Measurements from ENCODE around the gene ICE1. TPM values are rescaled to one million over a fixed set of nuclear protein-coding genes. Genes with fewer than 3 reads are reported as not detected.
A peak's percentile ranks its signal among the peaks of the same experiment; 100 is the strongest.

ICE1 gene
- total and polyA plus RNA-seq, 2 experiments from 2014 or later, result 17.7 to 19.6 TPM

GRCh38 chr5:5422819-5423515, 490 bp downstream of the ICE1 start:
- no peak for DNase-seq (ENCODE audit: low read depth in 1 of 2, low spot score in 1 of 2)
- Histone ChIP-seq H3K9me3 (ENCODE audit: low read depth) (no peaks in the 10 kb centered on the region), H3K36me3 (no peaks in the 10 kb centered on the region), H3K4me3 (peak overlapping the region; percentile 80), H3K27me3 (no peaks in the 10 kb centered on the region), H3K4me1 (ENCODE audit: low read depth) (peaks cover 3% of the 10 kb centered on the region), H3K27ac (peak overlapping the region; percentile 98)
- TF ChIP-seq CTCF (IDR thresholded peaks at IDR 0.05; ENCODE audit: low read depth, low read length), result no peak

GRCh38 chr5:5423586-5423985, 1.1 kb downstream of the ICE1 start:
- no peak overlapping the region for H3K27ac ChIP-seq
- no peak for DNase-seq (ENCODE audit: low read depth in 1 of 2, low spot score in 1 of 2)
- no peaks in the 10 kb centered on the region for H3K36me3 ChIP-seq
- TF ChIP-seq CTCF (IDR thresholded peaks at IDR 0.05; ENCODE audit: low read depth, low read length), result no peak
- H3K4me1 ChIP-seq (ENCODE audit: low read depth), result peaks cover 3% of the 10 kb centered on the region
- no peaks in the 10 kb centered on the region for H3K9me3 ChIP-seq (ENCODE audit: low read depth)
- no peaks in the 10 kb centered on the region for H3K27me3 ChIP-seq
- peak overlapping the region; percentile 80 for H3K4me3 ChIP-seq

GRCh38 chr5:5424736-5425135, 2.3 kb downstream of the ICE1 start:
- Histone ChIP-seq H3K4me1 (ENCODE audit: low read depth) (peaks cover 3% of the 10 kb centered on the region), H3K27ac (no peak overlapping the region), H3K9me3 (ENCODE audit: low read depth) (no peaks in the 10 kb centered on the region), H3K36me3 (no peaks in the 10 kb centered on the region), H3K27me3 (no peaks in the 10 kb centered on the region), H3K4me3 (no peak overlapping the region)
- DNase-seq (ENCODE audit: low read depth in 1 of 2, low spot score in 1 of 2), result no peak
- TF ChIP-seq CTCF (IDR thresholded peaks at IDR 0.05; ENCODE audit: low read depth, low read length), result no peak

- peaks cover 6% of the 10 kb centered on the region for H3K4me1 ChIP-seq (ENCODE audit: low read depth)
- no peaks in the 10 kb centered on the region for H3K9me3 ChIP-seq (ENCODE audit: low read depth)
- no peaks in the 10 kb centered on the region for H3K36me3 ChIP-seq
- H3K27ac ChIP-seq, result no peak overlapping the region
- no peaks in the 10 kb centered on the region for H3K27me3 ChIP-seq
- DNase-seq (ENCODE audit: low read depth in 1 of 2, low spot score in 1 of 2), result no peak
- TF ChIP-seq CTCF (IDR thresholded peaks at IDR 0.05; ENCODE audit: low read depth, low read length), result no peak
- H3K4me3 ChIP-seq, result no peak overlapping the region
These were observed 7.7 kb downstream of the ICE1 start for GRCh38 chr5:5430136-5430535.

- H3K27ac ChIP-seq, result no peak overlapping the region
These were observed 9.7 kb downstream of the ICE1 start for GRCh38 chr5:5432020-5432707.

More at GRCh38 chr5:5432020-5432707, 9.7 kb downstream of the ICE1 start:
- peak in 1 of 2 donors; percentile 69 for DNase-seq (ENCODE audit: low read depth in 1 of 2, low spot score in 1 of 2)
- no peaks in the 10 kb centered on the region for H3K36me3 ChIP-seq
- peaks cover 6% of the 10 kb centered on the region for H3K4me1 ChIP-seq (ENCODE audit: low read depth)
- H3K9me3 ChIP-seq (ENCODE audit: low read depth), result no peaks in the 10 kb centered on the region
- H3K4me3 ChIP-seq, result no peak overlapping the region
- no peaks in the 10 kb centered on the region for H3K27me3 ChIP-seq
- no peak for TF ChIP-seq CTCF (IDR thresholded peaks at IDR 0.05; ENCODE audit: low read depth, low read length)

Measured in cardiac muscle cell (in vitro differentiated cells and primary cell).